HepG2 (cell line): ENCODE data around the gene JMJD1C. TPM values are rescaled to one million over a fixed set of nuclear protein-coding genes. Genes with fewer than 3 reads are reported as not detected.

Experiments used
- ARID4A ChIP-seq: sonication (generic); formaldehyde crosslinking; IDR thresholded peaks from 2 replicates; pipeline ENCODE4 v1.5.0; 2020; ENCODE audit warnings: mild to moderate bottlenecking, missing genetic modification reagents, borderline replicate concordance
- HDAC1 ChIP-seq: sonication (generic); formaldehyde crosslinking; IDR thresholded peaks from 2 replicates; pipeline ENCODE4 v1.5.1; 2020; ENCODE audit warnings: mild to moderate bottlenecking, missing genetic modification reagents
- NFAT5 ChIP-seq: sonication (generic); formaldehyde crosslinking; IDR thresholded peaks from 2 replicates; pipeline ENCODE4 v1.4.0; 2020; ENCODE audit warnings: missing genetic modification reagents
- NONO ChIP-seq, 2 experiments: fragments of 450-650 bp in 1 of 2; sonication (generic) in 1 of 2; formaldehyde crosslinking in 1 of 2; IDR thresholded peaks in 1 of 2; conservative IDR thresholded peaks in 1 of 2; 2 replicates each; pipeline versions ENCODE4 v1.6.1 to v1.8.0; 2017 to 2022; ENCODE audit warnings: mild to moderate bottlenecking in 1 of 2, missing genetic modification reagents in 1 of 2, moderate library complexity in 1 of 2
- RFXANK ChIP-seq: IDR thresholded peaks from 2 replicates; pipeline ENCODE4 v1.6.1; 2016
- RXRB ChIP-seq: IDR thresholded peaks from 2 replicates; pipeline ENCODE4 v1.6.1; 2016; ENCODE audit warnings: borderline replicate concordance, missing genetic modification reagents, missing compliant biosample characterization
- SMARCC2 ChIP-seq: fragments of 450-650 bp; IDR thresholded peaks from 2 replicates; pipeline ENCODE4 v1.6.1; 2017; ENCODE audit warnings: antibody characterized with exemption, mild to moderate bottlenecking
- SMC3 ChIP-seq: IDR thresholded peaks from 2 replicates; pipeline ENCODE4 v1.6.1; 2011; ENCODE audit warnings: low read length, improper control_type of control experiment
- SOX6 ChIP-seq, 2 experiments: fragments of 450-650 bp in 1 of 2; sonication (generic) in 1 of 2; formaldehyde crosslinking in 1 of 2; IDR thresholded peaks; 2 replicates each; pipeline versions ENCODE4 v1.4.0 to v1.6.1; 2017 to 2020; ENCODE audit warnings: antibody characterized with exemption in 1 of 2, mild to moderate bottlenecking in 1 of 2, missing genetic modification reagents in 1 of 2
- SSRP1 ChIP-seq: IDR thresholded peaks from 2 replicates; pipeline ENCODE4 v1.6.1; 2016; ENCODE audit warnings: control low read depth
- TEF ChIP-seq: sonication (generic); formaldehyde crosslinking; IDR thresholded peaks from 2 replicates; pipeline ENCODE4 v1.5.0; 2020; ENCODE audit warnings: missing genetic modification reagents
- ZNF143 ChIP-seq: sonication (generic); formaldehyde crosslinking; IDR thresholded peaks from 2 replicates; pipeline ENCODE4 v1.4.0; 2020; ENCODE audit warnings: missing genetic modification reagents
- ZNF362 ChIP-seq: sonication (generic); formaldehyde crosslinking; IDR thresholded peaks from 2 replicates; pipeline ENCODE4 v1.4.0; 2020; ENCODE audit warnings: missing genetic modification reagents, mild to moderate bottlenecking, borderline replicate concordance
- ZNF432 ChIP-seq: sonication (generic); formaldehyde crosslinking; IDR thresholded peaks from 2 replicates; pipeline ENCODE4 v1.5.0; 2020; ENCODE audit warnings: missing genetic modification reagents, mild to moderate bottlenecking, borderline replicate concordance
- ZNF543 ChIP-seq: sonication (generic); formaldehyde crosslinking; IDR thresholded peaks from 2 replicates; pipeline ENCODE4 v1.4.0; 2020; ENCODE audit warnings: mild to moderate bottlenecking, missing genetic modification reagents
- ZNF841 ChIP-seq: sonication (generic); formaldehyde crosslinking; IDR thresholded peaks from 2 replicates; pipeline ENCODE4 v1.8.1; 2023; ENCODE audit warnings: missing genetic modification reagents, borderline replicate concordance
- polyA plus RNA-seq, 8 experiments: library from polyadenylated mRNA; depleted of rRNA in 3 of 8; stranded (reverse) in 7 of 8; unstranded in 1 of 8; fragments of >200 nt; fragmentation: Illumina TruSeq in 4 of 8; extraction: Trizol in 4 of 8; gene quantifications; 2 replicates each; pipeline versions ENCODE4 v1.2.1 to v1.2.3, GENCODE V29; 2011 to 2016; ENCODE audit warnings: low read depth in 4 of 8, missing spikeins in 1 of 8, mixed read lengths in 1 of 8; ENCODE audit not compliant: insufficient read depth in 1 of 8
- total RNA-seq, 5 experiments: library from RNA; depleted of rRNA; stranded (reverse); fragments of >200 nt; fragmentation: Illumina TruSeq; extraction: Trizol; gene quantifications; 2 replicates each; pipeline ENCODE4 v1.2.3, GENCODE V29; 2016; ENCODE audit warnings: low read depth in 1 of 5

The JMJD1C gene
- total and polyA plus RNA-seq, 2 of the 13 experiments (the other 11 are each of a cell fraction or from before 2014, with no cell fraction given), result 42.3 to 42.7 TPM

- TF ChIP-seq ARID4A (CRISPR knock-in tag) (no peak), NONO (IDR thresholded peaks at IDR 0.05) (no peak), NONO (CRISPR knock-in tag; conservative IDR thresholded peaks at IDR 0.05) (no peak), NFAT5 (CRISPR knock-in tag) (no peak), SOX6 (IDR thresholded peaks at IDR 0.05) (no peak), SOX6 (CRISPR knock-in tag; IDR thresholded peaks at IDR 0.05) (no peak), ZNF432 (no peak), ZNF543 (no peak), SMC3 (peak; percentile 61), RXRB (CRISPR knock-in tag) (0 out of 2 replicates have a peak, but pooled peaks have one; percentile 34), ZNF143 (CRISPR knock-in tag) (no peak), SMARCC2 (no peak), RFXANK (no peak), SSRP1 (CRISPR knock-in tag) (no peak), HDAC1 (CRISPR knock-in tag) (no peak), ZNF841 (CRISPR knock-in tag) (no peak), ZNF362 (CRISPR knock-in tag) (peak; percentile 25; the same call in 1 of the 2 replicates), TEF (CRISPR knock-in tag) (no peak)
Measured at GRCh38 chr10:63217120-63217605, 248.6 kb downstream of the JMJD1C start (continued).
